Measurements from ENCODE around the gene MYO18A. TPM values are rescaled to one million over a fixed set of nuclear protein-coding genes. Genes with fewer than 3 reads are reported as not detected.
A peak's percentile ranks its signal among the peaks of the same experiment; 100 is the strongest.
"Not testable (repeated sequence)": the region's sequence is repeated elsewhere in the genome, so short reads cannot be mapped to it uniquely, and the experiment has no call there.

Gene MYO18A
- total RNA-seq, 1 experiment from 2014 or later, result 13.5 TPM

- peak overlapping the region; percentile 73 for H3K4me3 ChIP-seq (ENCODE audit: insufficient read depth, low read depth, low read length)
- DNase-seq, result peak; percentile 93
- H3K27me3 ChIP-seq (ENCODE audit: control insufficient read depth, insufficient read depth, low read length), result peaks cover 7% of the 10 kb centered on the region
- no peaks in the 10 kb centered on the region for H3K36me3 ChIP-seq (replicated peaks; ENCODE audit: control insufficient read depth, insufficient read depth, low read length)
These were observed 765 bp downstream of the MYO18A start for GRCh38 chr17:29179232-29180033.

- peaks cover 7% of the 10 kb centered on the region for H3K27me3 ChIP-seq (ENCODE audit: control insufficient read depth, insufficient read depth, low read length)
- no peaks in the 10 kb centered on the region for H3K36me3 ChIP-seq (replicated peaks; ENCODE audit: control insufficient read depth, insufficient read depth, low read length)
- peak overlapping the region; percentile 73 for H3K4me3 ChIP-seq (ENCODE audit: insufficient read depth, low read depth, low read length)
- DNase-seq, result peak; percentile 56
These were observed 1.4 kb downstream of the MYO18A start for GRCh38 chr17:29178750-29179231.

GRCh38 chr17:29177871-29178749 lies 2.1 kb downstream of the MYO18A start:
- H3K27me3 ChIP-seq (ENCODE audit: control insufficient read depth, insufficient read depth, low read length), result peaks cover 7% of the 10 kb centered on the region
- no peaks in the 10 kb centered on the region for H3K36me3 ChIP-seq (replicated peaks; ENCODE audit: control insufficient read depth, insufficient read depth, low read length)
- H3K4me3 ChIP-seq (ENCODE audit: insufficient read depth, low read depth, low read length), result no peak overlapping the region
- peak; percentile 51 for DNase-seq

GRCh38 chr17:29177541-29177870 lies 2.7 kb downstream of the MYO18A start:
- H3K27me3 ChIP-seq (ENCODE audit: control insufficient read depth, insufficient read depth, low read length), result peaks cover 7% of the 10 kb centered on the region
- no peaks in the 10 kb centered on the region for H3K36me3 ChIP-seq (replicated peaks; ENCODE audit: control insufficient read depth, insufficient read depth, low read length)
- no peak overlapping the region for H3K4me3 ChIP-seq (ENCODE audit: insufficient read depth, low read depth, low read length)
- peak; percentile 49 for DNase-seq

GRCh38 chr17:29176558-29177351 lies 3.4 kb downstream of the MYO18A start:
- H3K36me3 ChIP-seq (replicated peaks; ENCODE audit: control insufficient read depth, insufficient read depth, low read length), result no peaks in the 10 kb centered on the region
- H3K27me3 ChIP-seq (ENCODE audit: control insufficient read depth, insufficient read depth, low read length), result peaks cover 7% of the 10 kb centered on the region
- peak overlapping the region; percentile 56 for H3K4me3 ChIP-seq (ENCODE audit: insufficient read depth, low read depth, low read length)
- peak; percentile 90 for DNase-seq

- Histone ChIP-seq H3K27me3 (ENCODE audit: control insufficient read depth, insufficient read depth, low read length) (no peaks in the 10 kb centered on the region), H3K4me3 (ENCODE audit: insufficient read depth, low read depth, low read length) (no peak overlapping the region), H3K36me3 (replicated peaks; ENCODE audit: control insufficient read depth, insufficient read depth, low read length) (no peaks in the 10 kb centered on the region)
- no peak for DNase-seq
These were observed 4.8 kb downstream of the MYO18A start for GRCh38 chr17:29175349-29175748.

GRCh38 chr17:29172589-29172988 lies 7.6 kb downstream of the MYO18A start:
- no peak overlapping the region for H3K4me3 ChIP-seq (ENCODE audit: insufficient read depth, low read depth, low read length)
- no peaks in the 10 kb centered on the region for H3K27me3 ChIP-seq (ENCODE audit: control insufficient read depth, insufficient read depth, low read length)
- no peak for DNase-seq
- no peaks in the 10 kb centered on the region for H3K36me3 ChIP-seq (replicated peaks; ENCODE audit: control insufficient read depth, insufficient read depth, low read length)

- Histone ChIP-seq H3K27me3 (ENCODE audit: control insufficient read depth, insufficient read depth, low read length) (no peaks in the 10 kb centered on the region), H3K36me3 (replicated peaks; ENCODE audit: control insufficient read depth, insufficient read depth, low read length) (0 out of 2 replicates have a peak, but pooled peaks cover 1% of the 10 kb centered on the region), H3K4me3 (ENCODE audit: insufficient read depth, low read depth, low read length) (no peak overlapping the region)
- no peak for DNase-seq
These were observed 9.5 kb downstream of the MYO18A start for GRCh38 chr17:29170682-29171081.

- Histone ChIP-seq H3K36me3 (replicated peaks; ENCODE audit: control insufficient read depth, insufficient read depth, low read length) (peaks cover 4% of the 10 kb centered on the region; the same call in 1 of the 2 replicates), H3K4me3 (ENCODE audit: insufficient read depth, low read depth, low read length) (no peak overlapping the region), H3K27me3 (ENCODE audit: control insufficient read depth, insufficient read depth, low read length) (no peaks in the 10 kb centered on the region)
- no peak for DNase-seq
These were observed 10.2 kb downstream of the MYO18A start for GRCh38 chr17:29169806-29170591.

- H3K4me3 ChIP-seq (ENCODE audit: insufficient read depth, low read depth, low read length); H3K36me3 ChIP-seq (replicated peaks; ENCODE audit: control insufficient read depth, insufficient read depth, low read length); H3K27me3 ChIP-seq (ENCODE audit: control insufficient read depth, insufficient read depth, low read length); DNase-seq: not testable (repeated sequence)
These were observed 11.5 kb downstream of the MYO18A start for GRCh38 chr17:29168759-29169126.

GRCh38 chr17:29168079-29168758 lies 12.0 kb downstream of the MYO18A start:
- peak; percentile 22 for DNase-seq
- Histone ChIP-seq H3K36me3 (replicated peaks; ENCODE audit: control insufficient read depth, insufficient read depth, low read length) (peaks cover 4% of the 10 kb centered on the region), H3K27me3 (ENCODE audit: control insufficient read depth, insufficient read depth, low read length) (no peaks in the 10 kb centered on the region), H3K4me3 (ENCODE audit: insufficient read depth, low read depth, low read length) (no peak overlapping the region)

GRCh38 chr17:29167393-29168078 lies 12.7 kb downstream of the MYO18A start:
- Histone ChIP-seq H3K4me3 (ENCODE audit: insufficient read depth, low read depth, low read length) (no peak overlapping the region), H3K36me3 (replicated peaks; ENCODE audit: control insufficient read depth, insufficient read depth, low read length) (peaks cover 4% of the 10 kb centered on the region), H3K27me3 (ENCODE audit: control insufficient read depth, insufficient read depth, low read length) (no peaks in the 10 kb centered on the region)
- no peak for DNase-seq

- Histone ChIP-seq H3K4me3 (ENCODE audit: insufficient read depth, low read depth, low read length) (no peak overlapping the region), H3K36me3 (replicated peaks; ENCODE audit: control insufficient read depth, insufficient read depth, low read length) (peaks cover 4% of the 10 kb centered on the region), H3K27me3 (ENCODE audit: control insufficient read depth, insufficient read depth, low read length) (no peaks in the 10 kb centered on the region)
- no peak for DNase-seq
These were observed 13.7 kb downstream of the MYO18A start for GRCh38 chr17:29166507-29166887.
